ENCODE measurements around the gene ATXN7L2. TPM values are rescaled to one million over a fixed set of nuclear protein-coding genes. Genes with fewer than 3 reads are reported as not detected.

The ATXN7L2 gene
- total and polyA plus RNA-seq, 2 of the 8 experiments (the other 6 are each of a cell fraction or from before 2014, with no cell fraction given): 8.1 to 9.3 TPM

- TF ChIP-seq CBX8 (IDR thresholded peaks at IDR 0.05; ENCODE audit: borderline replicate concordance, low read depth, low read length): no peak
- TF ChIP-seq SAP30 (IDR thresholded peaks at IDR 0.05; ENCODE audit: insufficient read depth, insufficient replicate concordance, low read length): no peak
- no peak for TF ChIP-seq RAD21 (IDR thresholded peaks at IDR 0.05 in 1 of 2, conservative IDR thresholded peaks at IDR 0.05 in 1 of 2; ENCODE audit: low read depth in 2 of 2, low read length in 2 of 2)
- TF ChIP-seq EP300 (IDR thresholded peaks at IDR 0.05; ENCODE audit: borderline replicate concordance in 1 of 2, low read depth in 2 of 2, low read length in 2 of 2): no peak
These were observed 44.9 kb upstream of the ATXN7L2 start (continued) for GRCh38 chr1:109438798-109439297.
